ENCODE measurements around the gene HNRNPH3.
A peak's percentile ranks its signal among the peaks of the same experiment; 100 is the strongest.
"Not testable (repeated sequence)": the region's sequence is repeated elsewhere in the genome, so short reads cannot be mapped to it uniquely, and the experiment has no call there.

Gene HNRNPH3

GRCh38 chr10:68331455-68332258 lies at the start of gene HNRNPH3:
HNRNPH3 (plus strand) TSS chr10:68332064; CDS start chr10:68337222, 5,158 bp downstream.
- DNase-seq = peak; percentile 93 to 98

- no peak for DNase-seq
Observed at GRCh38 chr10:68284062-68285001, 47.5 kb upstream of the HNRNPH3 start.

- no peak for DNase-seq
Observed at GRCh38 chr10:68288717-68289116, 43.1 kb upstream of the HNRNPH3 start.

GRCh38 chr10:68290736-68291135 lies 41.1 kb upstream of the HNRNPH3 start:
- DNase-seq = no peak

- DNase-seq = no peak
Observed at GRCh38 chr10:68296843-68297663, 34.8 kb upstream of the HNRNPH3 start.

GRCh38 chr10:68301301-68301700 lies 30.6 kb upstream of the HNRNPH3 start:
- DNase-seq = no peak

- peak in 1 of 2 donors; percentile 3 for DNase-seq
Observed at GRCh38 chr10:68301790-68302502, 29.9 kb upstream of the HNRNPH3 start.

- DNase-seq = no peak
Observed at GRCh38 chr10:68302503-68302823, 29.4 kb upstream of the HNRNPH3 start.

- DNase-seq = no peak
Observed at GRCh38 chr10:68302871-68303270, 29.0 kb upstream of the HNRNPH3 start.

GRCh38 chr10:68303849-68304412 lies 27.9 kb upstream of the HNRNPH3 start:
- DNase-seq = no peak

- no peak for DNase-seq
Observed at GRCh38 chr10:68305854-68306253, 26.0 kb upstream of the HNRNPH3 start.

GRCh38 chr10:68310531-68310930 lies 21.3 kb upstream of the HNRNPH3 start:
- DNase-seq = no peak

GRCh38 chr10:68314930-68315329 lies 16.9 kb upstream of the HNRNPH3 start:
- not testable (repeated sequence) for DNase-seq

- no peak for DNase-seq
Observed at GRCh38 chr10:68315582-68315981, 16.3 kb upstream of the HNRNPH3 start.

- no peak for DNase-seq
Observed at GRCh38 chr10:68318331-68319059, 13.4 kb upstream of the HNRNPH3 start.

- DNase-seq = not testable (repeated sequence)
Observed at GRCh38 chr10:68324396-68324795, 7.5 kb upstream of the HNRNPH3 start.

GRCh38 chr10:68327889-68328786 lies 3.7 kb upstream of the HNRNPH3 start:
- DNase-seq = peak in 1 of 2 donors; percentile 88

- DNase-seq = no peak
Observed at GRCh38 chr10:68329506-68329861, 2.4 kb upstream of the HNRNPH3 start.

GRCh38 chr10:68330852-68331454 lies 911 bp upstream of the HNRNPH3 start:
- DNase-seq = peak in 1 of 2 donors; percentile 59

Measured in bone marrow (tissue), 2 donors.